ENCODE measurements around the gene SUMF1. TPM values are rescaled to one million over a fixed set of nuclear protein-coding genes. Genes with fewer than 3 reads are reported as not detected.

Gene SUMF1
- total and polyA plus RNA-seq, 2 of the 4 experiments (the other 2 are of a cell fraction) = 26.3 to 38.4 TPM

GRCh38 chr3:4335840-4336562, 131.1 kb downstream of the SUMF1 start:
- no peaks in the 10 kb centered on the region for H3K36me3 ChIP-seq (ENCODE audit: control insufficient read depth, insufficient read depth, low read length)
- no peak overlapping the region for H3K4me3 ChIP-seq (ENCODE audit: insufficient read depth, low read depth, low read length)
- H4K20me1 ChIP-seq (ENCODE audit: insufficient read depth, low read length) = no peaks in the 10 kb centered on the region
- H3K4me2 ChIP-seq (ENCODE audit: low read depth, low read length) = no peak overlapping the region
- no peak overlapping the region for H2BK120ac ChIP-seq (ENCODE audit: low read depth, low read length)
- H3K18ac ChIP-seq (ENCODE audit: low read depth, low read length) = no peak overlapping the region
- no TSS peak for BruUV-seq (replicated peaks)
- no peak overlapping the region for H4K91ac ChIP-seq (ENCODE audit: insufficient read depth, low read depth, low read length)
- H3K14ac ChIP-seq (replicated peaks; ENCODE audit: low read depth, low read length) = no peak overlapping the region
- H3K4ac ChIP-seq (ENCODE audit: low read depth, low read length) = no peak overlapping the region
- no peaks in the 10 kb centered on the region for H3K79me1 ChIP-seq (ENCODE audit: low read depth in 1 of 2, low read length in 2 of 2)
- no peaks in the 10 kb centered on the region for H3K27me3 ChIP-seq (ENCODE audit: control insufficient read depth, insufficient read depth, low read length)
- no peak overlapping the region for H3K27ac ChIP-seq (ENCODE audit: insufficient read depth, low read length)
- no CpG with 5 or more reads among the region's 5 CpGs for WGBS, 2 experiments (ENCODE audit: extremely low coverage in 2 of 2, insufficient read length in 1 of 2)
- in situ Hi-C loops (cut with MboI; ENCODE audit: low sequenced_read_pairs) = no loop called here
- no peak overlapping the region for H3K23ac ChIP-seq (ENCODE audit: low read depth, low read length)
- ATAC-seq (ENCODE audit: low read depth) = no peak
- H2BK20ac ChIP-seq (ENCODE audit: low read depth, low read length) = no peak overlapping the region
- H2BK5ac ChIP-seq (ENCODE audit: low read depth, low read length, poor library complexity, severe bottlenecking) = no peak overlapping the region
- no peak overlapping the region for H2AK5ac ChIP-seq (ENCODE audit: low read depth, low read length)
- no peak overlapping the region for H3K9ac ChIP-seq (ENCODE audit: low read depth, low read length)
- peaks cover 6% of the 10 kb centered on the region; the same call in 1 of the 2 replicates for H3K4me1 ChIP-seq (ENCODE audit: control insufficient read depth, insufficient read depth, low read length)
- H3K56ac ChIP-seq (ENCODE audit: extremely low read depth, insufficient read depth, low read length) = no peak overlapping the region
- CTCF ChIA-PET = interaction anchor here (0.6 kb wide), 1 partner anchor 99 kb away, joined by 3 read pairs; no protein-coding TSS in a partner anchor
- no peak overlapping the region for H2AFZ ChIP-seq (replicated peaks; ENCODE audit: low read length, poor library complexity)
- H4K5ac ChIP-seq (ENCODE audit: low read depth, low read length) = no peak overlapping the region
- no peak for DNase-seq
- intact Hi-C loops (cut with micrococcal nuclease) = no loop called here
- POLR2A ChIA-PET (ENCODE audit: unreplicated experiment) = no interaction called here
- no peaks in the 10 kb centered on the region for H3K9me1 ChIP-seq (ENCODE audit: insufficient read depth, low read length)
- no peak overlapping the region for H4K8ac ChIP-seq (ENCODE audit: low read depth in 2 of 2, low read length in 2 of 2)
- no peak overlapping the region for H2AK9ac ChIP-seq (replicated peaks; ENCODE audit: low read depth, low read length, poor library complexity)
- dilution Hi-C loops (cut with HindIII; ENCODE audit: low sequenced_read_pairs, unreplicated experiment) = no loop called here
- H2BK15ac ChIP-seq (ENCODE audit: low read depth, low read length) = no peak overlapping the region
- no peaks in the 10 kb centered on the region for H3K9me3 ChIP-seq (ENCODE audit: control insufficient read depth, insufficient read depth, low read length)
- TF ChIP-seq MXI1 (IDR thresholded peaks at IDR 0.05; ENCODE audit: borderline replicate concordance, low read depth, low read length) (no peak), RCOR1 (IDR thresholded peaks at IDR 0.05; ENCODE audit: insufficient replicate concordance, low read length) (no peak), CHD1 (IDR thresholded peaks at IDR 0.05; ENCODE audit: low read depth, low read length) (no peak), BHLHE40 (IDR thresholded peaks at IDR 0.05; ENCODE audit: low read depth, low read length) (no peak), RFX5 (IDR thresholded peaks at IDR 0.05; ENCODE audit: low read depth, low read length) (no peak), MAZ (IDR thresholded peaks at IDR 0.05; ENCODE audit: borderline replicate concordance, low read depth, low read length) (no peak), NFE2L2 (IDR thresholded peaks at IDR 0.05; ENCODE audit: low read depth, low read length) (no peak), USF2 (IDR thresholded peaks at IDR 0.05; ENCODE audit: low read depth, low read length) (no peak), RAD21 (IDR thresholded peaks at IDR 0.05; ENCODE audit: low read length) (no peak), CEBPB (IDR thresholded peaks at IDR 0.05; ENCODE audit: low read depth, low read length) (no peak), SMC3 (IDR thresholded peaks at IDR 0.05; ENCODE audit: low read depth, low read length) (no peak), CTCF (conservative IDR thresholded peaks at IDR 0.05; ENCODE audit: low read depth, low read length) (no peak), FOS (IDR thresholded peaks at IDR 0.05; ENCODE audit: low read depth, low read length) (no peak), ELK1 (IDR thresholded peaks at IDR 0.05; ENCODE audit: borderline replicate concordance, low read depth, low read length) (no peak), MAFK (IDR thresholded peaks at IDR 0.05; ENCODE audit: low read depth, low read length) (no peak), POLR2A (IDR thresholded peaks at IDR 0.05; ENCODE audit: low read depth, low read length) (no peak)
